K562 (cell line): ENCODE results near the gene CEND1. TPM values are rescaled to one million over a fixed set of nuclear protein-coding genes. Genes with fewer than 3 reads are reported as not detected.

Source experiments
- ATAC-seq: fragments of 200-7000 bp; cut with Tn5 transposase; 3 replicates; pipeline ENCODE4 v1.9.1; 2020; ENCODE audit warnings: moderate library complexity
- BruUV-seq: library from RNA; stranded (reverse); fragments of 400-500 nt; replicated peaks from 2 replicates; lab custom pipeline; 2021; lab: Mats Ljungman, UMichigan
- CTCF ChIA-PET: fragments of 300-600 bp; formaldehyde crosslinking; extraction: SDS; loops from one replicate; lab custom pipeline; 2021; ENCODE audit warnings: low intra/inter-chr PET ratio; lab: Yijun Ruan, JAX
- POLR2A ChIA-PET: fragments of 300-600, 350-650 bp; sonication (Branson Sonifier 250); formaldehyde crosslinking; extraction: SDS; loops from one replicate; lab custom pipeline; 2021; ENCODE audit warnings: antibody characterized with exemption, inconsistent platforms; lab: Yijun Ruan, JAX
- DNase-seq, 4 experiments: peaks; one replicate each; pipeline versions ENCODE4 v3.0.0 to v3.0.0-alpha.2; 2011 to 2018; ENCODE audit warnings: low spot score in 3 of 4, mixed read lengths in 3 of 4; ENCODE audit errors: extremely low read depth in 1 of 4
- FAIRE-seq: peaks from 2 replicates; lab custom pipeline; 2011; peaks lifted over from hg19 to GRCh38; lab: Jason Lieb, UNC
- H2AFZ ChIP-seq: 2 replicates; pipeline ENCODE4 v1.6.0; 2011; ENCODE audit warnings: low read depth, low read length, control low read depth, inconsistent platforms
- H3K27ac ChIP-seq: fragments of 200-600 bp; 3 replicates; pipeline ENCODE4 v1.8.0; 2011; ENCODE audit warnings: low read depth, mild to moderate bottlenecking, control low read depth, inconsistent platforms, low read length, moderate library complexity, mixed read lengths; ENCODE audit errors: extremely low read depth
- H3K27me3 ChIP-seq, 2 experiments: fragments of 300-600 bp in 1 of 2; 2 replicates in 1 of 2; 3 replicates in 1 of 2; pipeline versions ENCODE4 v1.6.0 to v1.8.0; 2011; ENCODE audit warnings: inconsistent platforms in 2 of 2, low read length in 2 of 2, mild to moderate bottlenecking in 1 of 2, mixed read lengths in 1 of 2, moderate library complexity in 1 of 2; ENCODE audit not compliant: control insufficient read depth in 2 of 2, insufficient read depth in 2 of 2
- H3K36me3 ChIP-seq: fragments of 300-600 bp; 3 replicates; pipeline ENCODE4 v1.8.0; 2011; ENCODE audit warnings: mild to moderate bottlenecking, low read length, inconsistent platforms; ENCODE audit not compliant: control insufficient read depth, insufficient read depth
- H3K4me1 ChIP-seq, 2 experiments: fragments of 200-600 bp in 1 of 2; replicated peaks in 1 of 2; 2 replicates in 1 of 2; 3 replicates in 1 of 2; pipeline versions ENCODE4 v1.5.1 to v1.8.0; 2011; ENCODE audit warnings: inconsistent platforms in 2 of 2, low read length in 2 of 2, mild to moderate bottlenecking in 1 of 2, mixed read lengths in 1 of 2, moderate library complexity in 1 of 2; ENCODE audit not compliant: control insufficient read depth in 2 of 2, insufficient read depth in 2 of 2
- H3K4me2 ChIP-seq: 2 replicates; pipeline ENCODE4 v1.6.1; 2011; ENCODE audit warnings: low read length, control low read depth, inconsistent platforms, mixed read lengths; ENCODE audit not compliant: insufficient read depth
- H3K4me3 ChIP-seq: fragments of 200-600 bp; sonication (generic), shearing (Covaris generic); 2 replicates; pipeline ENCODE4 v1.5.1; 2016; ENCODE audit warnings: control low read depth, inconsistent platforms
- H3K79me2 ChIP-seq: fragments of 200-600 bp; 3 replicates; pipeline ENCODE4 v1.8.0; 2011; ENCODE audit warnings: low read length, inconsistent platforms; ENCODE audit not compliant: control insufficient read depth, insufficient read depth
- H3K9ac ChIP-seq, 2 experiments: 2 replicates each; pipeline versions ENCODE4 v1.6.0 to v1.6.1; 2011; ENCODE audit warnings: low read depth in 2 of 2, low read length in 2 of 2, control low read depth in 1 of 2, inconsistent platforms in 1 of 2, mild to moderate bottlenecking in 1 of 2, mixed read lengths in 1 of 2; ENCODE audit not compliant: insufficient read depth in 1 of 2
- H3K9me1 ChIP-seq: one replicate; pipeline ENCODE4 v1.6.0; 2011; ENCODE audit warnings: inconsistent platforms, mild to moderate bottlenecking, low read length, moderate library complexity; ENCODE audit not compliant: control insufficient read depth, insufficient read depth
- H3K9me3 ChIP-seq: replicated peaks from 2 replicates; pipeline ENCODE4 v1.5.1; 2011; ENCODE audit warnings: low read depth, low read length, inconsistent platforms; ENCODE audit not compliant: control insufficient read depth, insufficient read depth
- H4K20me1 ChIP-seq: replicated peaks from 2 replicates; pipeline ENCODE4 v1.6.1; 2011; ENCODE audit warnings: low read length, inconsistent platforms, mixed read lengths; ENCODE audit not compliant: control insufficient read depth, insufficient read depth
- DDX20 ChIP-seq: fragments of 450-650 bp; IDR thresholded peaks from 2 replicates; pipeline ENCODE4 v1.6.1; 2016; ENCODE audit warnings: missing genetic modification characterization, low read depth, mild to moderate bottlenecking, missing compliant biosample characterization, moderate library complexity
- DMBX1 ChIP-seq: fragments of 250-450 bp; sonication (Bioruptor Pico); IDR thresholded peaks from 2 replicates; pipeline ENCODE4 v1.8.0; 2022; ENCODE audit warnings: inconsistent platforms, mild to moderate bottlenecking, moderate library complexity, borderline replicate concordance
- EP300 ChIP-seq: IDR thresholded peaks from 2 replicates; pipeline ENCODE4 v1.6.1; 2012; ENCODE audit warnings: low read length, improper control_type of control experiment
- ETV5 ChIP-seq: sonication (generic); formaldehyde crosslinking; IDR thresholded peaks from 2 replicates; pipeline ENCODE4 v1.4.0; 2020; ENCODE audit warnings: low read depth, mild to moderate bottlenecking, missing genetic modification reagents
- GATAD2B ChIP-seq: fragments of 450-650 bp; IDR thresholded peaks from 2 replicates; pipeline ENCODE4 v1.6.1; 2017; ENCODE audit warnings: mild to moderate bottlenecking, borderline replicate concordance
- HDAC8 ChIP-seq: fragments of 450-650 bp; IDR thresholded peaks from 2 replicates; pipeline ENCODE4 v1.6.1; 2016; ENCODE audit warnings: mild to moderate bottlenecking, missing genetic modification characterization, moderate library complexity, missing compliant biosample characterization
- KAT8 ChIP-seq: fragments of 450-650 bp; IDR thresholded peaks from 2 replicates; pipeline ENCODE4 v1.6.1; 2016; ENCODE audit warnings: low read depth, mild to moderate bottlenecking
- NCOA6 ChIP-seq: fragments of 450-650 bp; IDR thresholded peaks from 2 replicates; pipeline ENCODE4 v1.6.1; 2017; ENCODE audit warnings: mild to moderate bottlenecking
- PTBP1 ChIP-seq: fragments of 200-400 bp; formaldehyde crosslinking; IDR thresholded peaks from 2 replicates; pipeline ENCODE4 v1.6.1; 2017; ENCODE audit warnings: low read depth, low read length
- PURB ChIP-seq: sonication (generic); formaldehyde crosslinking; IDR thresholded peaks from 2 replicates; pipeline ENCODE4 v1.9.0; 2021; ENCODE audit warnings: low read depth, mild to moderate bottlenecking, missing genetic modification reagents
- SMAD4 ChIP-seq: fragments of 250-450 bp; sonication (Bioruptor Pico); conservative IDR thresholded peaks from 2 replicates; pipeline ENCODE4 v1.8.0; 2021; ENCODE audit warnings: inconsistent platforms, mild to moderate bottlenecking, moderate library complexity
- SREBF1 ChIP-seq: fragments of 150-350 bp; IDR thresholded peaks from 2 replicates; pipeline ENCODE4 v1.6.1; 2014; ENCODE audit warnings: antibody characterized with exemption, low read depth, low read length, borderline replicate concordance
- TGIF2 ChIP-seq: sonication (generic); formaldehyde crosslinking; IDR thresholded peaks from 2 replicates; pipeline ENCODE4 v1.8.1; 2022; ENCODE audit warnings: mild to moderate bottlenecking, missing genetic modification reagents, moderate library complexity
- TSC22D4 ChIP-seq: fragments of 450-650 bp; IDR thresholded peaks from 2 replicates; pipeline ENCODE4 v1.6.1; 2016; ENCODE audit warnings: missing genetic modification characterization, missing biosample characterization, control low read depth
- ZFP1 ChIP-seq: fragments of 450-650 bp; formaldehyde crosslinking; IDR thresholded peaks from 2 replicates; pipeline ENCODE4 v1.4.0; 2020; ENCODE audit warnings: mild to moderate bottlenecking, mixed read lengths
- ZNF212 ChIP-seq: fragments of 450-650 bp; formaldehyde crosslinking; IDR thresholded peaks from 2 replicates; pipeline ENCODE4 v1.4.0; 2020; ENCODE audit warnings: mild to moderate bottlenecking
- ZNF24 ChIP-seq: fragments of 450-650 bp; IDR thresholded peaks from 2 replicates; pipeline ENCODE4 v1.6.1; 2016
- ZNF282 ChIP-seq: sonication (generic); formaldehyde crosslinking; IDR thresholded peaks from 2 replicates; pipeline ENCODE4 v1.8.1; 2023; ENCODE audit warnings: missing genetic modification reagents
- ZNF717 ChIP-seq: fragments of 250-450 bp; sonication (Bioruptor Pico); IDR thresholded peaks from 2 replicates; pipeline ENCODE4 v1.5.0; 2021
- ZNF780A ChIP-seq: fragments of 250-450 bp; sonication (Bioruptor Pico); IDR thresholded peaks from 2 replicates; pipeline ENCODE4 v1.5.0; 2021; ENCODE audit warnings: mild to moderate bottlenecking
- WGBS: fragments of 100-300 bp; shearing (Covaris generic); methylation state at CpG from one replicate; pipeline ENCODE4 v1.1.6; 2016; ENCODE audit warnings: low coverage, mixed read lengths; ENCODE audit not compliant: insufficient coverage; ENCODE audit errors: missing lambda C conversion rate; 5-methylcytosine and 5-hydroxymethylcytosine counted together
- in situ Hi-C: fragments of 300-500 bp; cut with MboI; formaldehyde crosslinking; loops from 4 replicates; pipeline ENCODE4 v1.15.0; 2018; ENCODE audit warnings: inconsistent platforms, mixed read lengths
- intact Hi-C: fragments of 100-400 bp; cut with micrococcal nuclease; formaldehyde crosslinking; loops from 2 replicates; pipeline ENCODE4 v1.14.2; 2022
- polyA plus RNA-seq, 8 experiments: library from polyadenylated mRNA; depleted of rRNA in 4 of 8; stranded (reverse) in 5 of 8; unstranded in 3 of 8; fragments of >200 nt; fragmentation: Nextera tagmentation in 2 of 8; fragmentation: Illumina TruSeq in 1 of 8; extraction: Ambion mirVana in 2 of 8; extraction: Trizol in 1 of 8; gene quantifications; 2 replicates each; pipeline versions ENCODE4 v1.2.1 to v1.2.3, GENCODE V29; 2011 to 2014; ENCODE audit warnings: inconsistent platforms in 1 of 8, missing spikeins in 1 of 8
- total RNA-seq, 7 experiments: library from RNA; depleted of rRNA in 6 of 7; stranded (reverse); fragments of >200 nt in 6 of 7; fragmentation: Illumina TruSeq in 2 of 7; extraction: Trizol in 2 of 7; gene quantifications; 2 replicates each; pipeline versions ENCODE4 v1.2.1 to v1.2.3, GENCODE V29; 2011 to 2021; ENCODE audit warnings: low replicate concordance in 1 of 7
- TF ChIP-seq, protein P1 (sequence below), 2 experiments: fragments of 250-450 bp in 1 of 2; fragments of 450-650 bp in 1 of 2; sonication (Bioruptor Pico) in 1 of 2; IDR thresholded peaks; 2 replicates each; pipeline versions ENCODE4 v1.6.1 to v1.8.0; 2016 to 2021; ENCODE audit warnings: mild to moderate bottlenecking in 2 of 2, moderate library complexity in 2 of 2, missing compliant biosample characterization in 1 of 2, missing genetic modification characterization in 1 of 2

The CEND1 gene
- total and polyA plus RNA-seq, 9 of the 15 experiments (the other 6 are each of a cell fraction or from before 2014, with no cell fraction given) = 0.13 to 0.18 (median 0.16) TPM; not detected in 6

DNA sequence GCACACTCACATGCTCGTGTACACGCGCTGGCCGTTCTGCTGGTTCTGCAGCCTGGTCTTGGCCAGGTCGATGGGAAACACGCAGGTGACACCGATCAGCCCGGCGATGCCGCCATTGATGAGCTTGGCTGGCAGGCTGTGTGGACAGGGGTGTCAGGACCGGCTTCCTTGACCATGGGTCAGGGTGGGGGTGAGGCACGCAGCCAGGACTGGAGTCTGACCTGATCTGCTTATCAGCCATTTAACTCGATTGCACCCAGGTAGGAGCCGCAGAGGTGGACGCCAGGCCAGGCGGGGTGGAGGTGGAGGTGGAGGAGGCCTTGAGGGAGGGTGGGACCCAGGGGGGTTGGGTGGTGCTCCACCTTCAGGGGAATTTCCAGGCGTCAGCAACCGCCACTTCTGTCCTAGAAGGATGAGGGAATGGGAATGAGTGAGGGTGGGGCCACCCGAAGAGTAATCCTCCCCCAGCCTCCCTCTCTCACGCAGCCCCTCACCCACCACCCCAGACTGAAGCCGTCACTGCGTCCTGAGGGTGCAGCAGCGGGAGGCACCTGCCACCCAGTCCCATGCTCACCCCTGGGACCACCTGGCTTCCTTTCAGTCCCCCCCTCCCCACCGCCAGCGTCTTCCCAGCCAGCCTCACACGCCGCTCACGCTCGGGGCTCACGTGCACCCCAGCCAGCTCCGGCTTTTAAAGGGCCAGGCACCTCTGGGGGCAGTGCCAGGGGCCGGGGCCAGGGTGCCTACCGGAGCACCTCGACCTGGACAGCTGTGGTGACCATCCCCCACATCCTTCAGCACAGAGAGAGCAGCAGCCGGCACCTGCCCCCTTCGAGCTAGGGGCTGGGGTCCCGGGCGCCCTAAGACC, 5.1 kb upstream of the CEND1 start (continued):
- TF ChIP-seq DMBX1 (no peak), DDX20 (tag) (no peak), ZNF282 (no peak)

DNA sequence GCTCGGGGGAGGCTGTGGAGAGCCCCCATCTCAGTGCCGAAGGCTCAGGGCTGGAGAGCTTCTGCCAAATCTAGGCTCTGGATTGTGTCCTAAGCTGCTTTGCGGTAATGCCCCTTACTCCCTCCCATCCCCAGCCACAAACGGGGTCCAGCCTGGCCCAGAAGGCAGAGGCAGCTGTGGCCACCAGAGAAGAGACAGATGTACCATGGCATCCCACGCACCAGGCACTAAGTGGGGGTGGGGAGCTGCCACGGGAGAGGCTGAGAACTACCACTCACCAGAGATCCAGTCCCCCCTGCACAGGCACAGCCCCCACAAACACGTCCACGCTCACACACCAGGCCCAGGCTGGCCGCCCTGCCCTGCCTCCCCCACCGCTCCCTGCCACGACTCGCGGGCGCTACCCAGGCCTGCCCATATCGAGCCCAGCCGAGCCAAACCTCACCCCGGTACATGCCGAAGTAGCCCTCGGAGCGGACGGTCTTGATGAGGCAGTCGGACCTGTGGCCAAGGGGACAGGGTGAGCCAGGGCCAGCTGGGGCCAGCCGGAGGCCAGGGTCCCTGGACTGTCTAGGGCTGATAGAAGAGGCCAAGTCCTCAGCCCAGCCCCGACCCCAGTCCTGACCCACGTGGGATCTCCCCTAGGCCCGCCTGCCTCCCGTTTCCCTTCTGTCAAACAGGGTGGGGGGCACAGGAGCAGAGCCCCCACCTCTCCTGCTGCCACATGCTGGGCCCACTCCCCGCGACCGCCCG, 4.3 kb upstream of the CEND1 start:
- no peak for DNase-seq
- H3K9ac ChIP-seq = peak overlapping the region in 1 of 2 experiments; percentile 95; a peak in 2 of 4 replicates
- H3K4me2 ChIP-seq = no peak overlapping the region
- no peak for FAIRE-seq
- no peak overlapping the region for H3K27ac ChIP-seq
- intact Hi-C loops = loop anchor here (10.0 kb wide), 1 partner anchor 229 kb away; the partner anchor contains the start of genes LMNTD2 and RASSF7
- H2AFZ ChIP-seq = no peak overlapping the region
- H3K4me3 ChIP-seq = no peak overlapping the region
- in situ Hi-C loops = no loop called here
- no peaks in the 10 kb centered on the region for H3K27me3 ChIP-seq
- H3K36me3 ChIP-seq = peaks cover 31% of the 10 kb centered on the region; the same call in 1 of the 3 replicates
- H3K9me1 ChIP-seq = peaks cover 3% of the 10 kb centered on the region
- ChIA-PET CTCF (no interaction called here), POLR2A (interaction anchor here (0.6 to 1.3 kb wide), 5 partner anchors 10 to 22 kb away, joined by 3 to 4 read pairs (median 3); partner anchors contain the start of genes PIDD1 and RPLP2)
- 91% methylated on average over 22 of the region's 31 CpGs for WGBS
- H3K9me3 ChIP-seq = no peaks in the 10 kb centered on the region
- no peaks in the 10 kb centered on the region for H4K20me1 ChIP-seq
- H3K4me1 ChIP-seq = peaks cover 7 to 89% of the 10 kb centered on the region in 2 experiments
- ATAC-seq = no peak
- BruUV-seq = no TSS peak
- H3K79me2 ChIP-seq = peaks cover 26% of the 10 kb centered on the region
- TF ChIP-seq EP300 (no peak), ZNF717 (CRISPR knock-in tag) (no peak), GATAD2B (no peak), SMAD4 (no peak), KAT8 (no peak), ETV5 (CRISPR knock-in tag) (no peak), ZNF212 (CRISPR knock-in tag) (no peak), HDAC8 (tag) (no peak), TGIF2 (CRISPR knock-in tag) (no peak), PTBP1 (no peak), TSC22D4 (tag) (no peak), ZNF24 (no peak), ZFP1 (CRISPR knock-in tag) (no peak), PURB (CRISPR knock-in tag) (no peak), NCOA6 (no peak), ZNF780A (CRISPR knock-in tag) (no peak), SREBF1 (no peak)
- TF ChIP-seq, protein P1, sequence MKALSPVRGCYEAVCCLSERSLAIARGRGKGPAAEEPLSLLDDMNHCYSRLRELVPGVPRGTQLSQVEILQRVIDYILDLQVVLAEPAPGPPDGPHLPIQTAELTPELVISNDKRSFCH (CRISPR knock-in tag; IDR thresholded peaks at IDR 0.05) = no peak
- TF ChIP-seq, protein P1 (tag; IDR thresholded peaks at IDR 0.05) = no peak
